ENCODE data around the gene MS4A3.
"Not testable (repeated sequence)": the region's sequence is repeated elsewhere in the genome, so short reads cannot be mapped to it uniquely, and the experiment has no call there.

DNA sequence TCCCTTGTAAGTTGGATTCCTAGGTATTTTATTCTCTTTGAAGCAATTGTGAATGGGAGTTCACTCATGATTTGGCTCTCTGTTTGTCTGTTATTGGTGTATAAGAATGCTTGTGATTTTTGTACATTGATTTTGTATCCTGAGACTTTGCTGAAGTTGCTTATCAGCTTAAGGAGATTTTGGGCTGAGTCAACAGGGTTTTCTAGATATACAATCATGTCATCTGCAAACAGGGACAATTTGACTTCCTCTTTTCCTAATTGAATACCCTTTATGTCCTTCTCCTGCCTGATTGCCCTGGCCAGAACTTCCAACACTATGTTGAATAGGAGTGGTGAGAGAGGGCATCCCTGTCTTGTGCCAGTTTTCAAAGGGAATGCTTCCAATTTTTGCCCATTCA is 6.0 kb upstream of the MS4A3 start:
- TF ChIP-seq, protein P1, sequence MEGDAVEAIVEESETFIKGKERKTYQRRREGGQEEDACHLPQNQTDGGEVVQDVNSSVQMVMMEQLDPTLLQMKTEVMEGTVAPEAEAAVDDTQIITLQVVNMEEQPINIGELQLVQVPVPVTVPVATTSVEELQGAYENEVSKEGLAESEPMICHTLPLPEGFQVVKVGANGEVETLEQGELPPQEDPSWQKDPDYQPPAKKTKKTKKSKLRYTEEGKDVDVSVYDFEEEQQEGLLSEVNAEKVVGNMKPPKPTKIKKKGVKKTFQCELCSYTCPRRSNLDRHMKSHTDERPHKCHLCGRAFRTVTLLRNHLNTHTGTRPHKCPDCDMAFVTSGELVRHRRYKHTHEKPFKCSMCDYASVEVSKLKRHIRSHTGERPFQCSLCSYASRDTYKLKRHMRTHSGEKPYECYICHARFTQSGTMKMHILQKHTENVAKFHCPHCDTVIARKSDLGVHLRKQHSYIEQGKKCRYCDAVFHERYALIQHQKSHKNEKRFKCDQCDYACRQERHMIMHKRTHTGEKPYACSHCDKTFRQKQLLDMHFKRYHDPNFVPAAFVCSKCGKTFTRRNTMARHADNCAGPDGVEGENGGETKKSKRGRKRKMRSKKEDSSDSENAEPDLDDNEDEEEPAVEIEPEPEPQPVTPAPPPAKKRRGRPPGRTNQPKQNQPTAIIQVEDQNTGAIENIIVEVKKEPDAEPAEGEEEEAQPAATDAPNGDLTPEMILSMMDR (tag by site-specific recombination; IDR thresholded peaks at IDR 0.05), result not testable (repeated sequence)
- not testable (repeated sequence) for TF ChIP-seq TCF7L2 (IDR thresholded peaks at IDR 0.05; ENCODE audit: borderline replicate concordance, low read depth, low read length); ZBTB8A (tag by site-specific recombination; IDR thresholded peaks at IDR 0.05); ZNF239 (tag by site-specific recombination; IDR thresholded peaks at IDR 0.05); ZBTB7A (tag by site-specific recombination; IDR thresholded peaks at IDR 0.05; ENCODE audit: low read depth); ZNF155 (tag by site-specific recombination; IDR thresholded peaks at IDR 0.05); ZNF561 (tag by site-specific recombination; IDR thresholded peaks at IDR 0.05; ENCODE audit: borderline replicate concordance); ZNF843 (tag by site-specific recombination; IDR thresholded peaks at IDR 0.05); ZNF707 (tag by site-specific recombination; IDR thresholded peaks at IDR 0.05)
- TF ChIP-seq, protein P2, sequence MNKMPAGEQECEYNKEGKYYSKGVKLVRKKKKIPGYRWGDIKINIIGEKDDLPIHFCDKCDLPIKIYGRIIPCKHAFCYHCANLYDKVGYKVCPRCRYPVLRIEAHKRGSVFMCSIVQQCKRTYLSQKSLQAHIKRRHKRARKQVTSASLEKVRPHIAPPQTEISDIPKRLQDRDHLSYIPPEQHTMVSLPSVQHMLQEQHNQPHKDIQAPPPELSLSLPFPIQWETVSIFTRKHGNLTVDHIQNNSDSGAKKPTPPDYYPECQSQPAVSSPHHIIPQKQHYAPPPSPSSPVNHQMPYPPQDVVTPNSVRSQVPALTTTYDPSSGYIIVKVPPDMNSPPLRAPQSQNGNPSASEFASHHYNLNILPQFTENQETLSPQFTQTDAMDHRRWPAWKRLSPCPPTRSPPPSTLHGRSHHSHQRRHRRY (tag by site-specific recombination; IDR thresholded peaks at IDR 0.05), result not testable (repeated sequence)
- TF ChIP-seq, protein P3, sequence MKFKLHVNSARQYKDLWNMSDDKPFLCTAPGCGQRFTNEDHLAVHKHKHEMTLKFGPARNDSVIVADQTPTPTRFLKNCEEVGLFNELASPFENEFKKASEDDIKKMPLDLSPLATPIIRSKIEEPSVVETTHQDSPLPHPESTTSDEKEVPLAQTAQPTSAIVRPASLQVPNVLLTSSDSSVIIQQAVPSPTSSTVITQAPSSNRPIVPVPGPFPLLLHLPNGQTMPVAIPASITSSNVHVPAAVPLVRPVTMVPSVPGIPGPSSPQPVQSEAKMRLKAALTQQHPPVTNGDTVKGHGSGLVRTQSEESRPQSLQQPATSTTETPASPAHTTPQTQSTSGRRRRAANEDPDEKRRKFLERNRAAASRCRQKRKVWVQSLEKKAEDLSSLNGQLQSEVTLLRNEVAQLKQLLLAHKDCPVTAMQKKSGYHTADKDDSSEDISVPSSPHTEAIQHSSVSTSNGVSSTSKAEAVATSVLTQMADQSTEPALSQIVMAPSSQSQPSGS (tag by site-specific recombination; IDR thresholded peaks at IDR 0.05; ENCODE audit: low read depth), result not testable (repeated sequence)
- TF ChIP-seq, protein P4, sequence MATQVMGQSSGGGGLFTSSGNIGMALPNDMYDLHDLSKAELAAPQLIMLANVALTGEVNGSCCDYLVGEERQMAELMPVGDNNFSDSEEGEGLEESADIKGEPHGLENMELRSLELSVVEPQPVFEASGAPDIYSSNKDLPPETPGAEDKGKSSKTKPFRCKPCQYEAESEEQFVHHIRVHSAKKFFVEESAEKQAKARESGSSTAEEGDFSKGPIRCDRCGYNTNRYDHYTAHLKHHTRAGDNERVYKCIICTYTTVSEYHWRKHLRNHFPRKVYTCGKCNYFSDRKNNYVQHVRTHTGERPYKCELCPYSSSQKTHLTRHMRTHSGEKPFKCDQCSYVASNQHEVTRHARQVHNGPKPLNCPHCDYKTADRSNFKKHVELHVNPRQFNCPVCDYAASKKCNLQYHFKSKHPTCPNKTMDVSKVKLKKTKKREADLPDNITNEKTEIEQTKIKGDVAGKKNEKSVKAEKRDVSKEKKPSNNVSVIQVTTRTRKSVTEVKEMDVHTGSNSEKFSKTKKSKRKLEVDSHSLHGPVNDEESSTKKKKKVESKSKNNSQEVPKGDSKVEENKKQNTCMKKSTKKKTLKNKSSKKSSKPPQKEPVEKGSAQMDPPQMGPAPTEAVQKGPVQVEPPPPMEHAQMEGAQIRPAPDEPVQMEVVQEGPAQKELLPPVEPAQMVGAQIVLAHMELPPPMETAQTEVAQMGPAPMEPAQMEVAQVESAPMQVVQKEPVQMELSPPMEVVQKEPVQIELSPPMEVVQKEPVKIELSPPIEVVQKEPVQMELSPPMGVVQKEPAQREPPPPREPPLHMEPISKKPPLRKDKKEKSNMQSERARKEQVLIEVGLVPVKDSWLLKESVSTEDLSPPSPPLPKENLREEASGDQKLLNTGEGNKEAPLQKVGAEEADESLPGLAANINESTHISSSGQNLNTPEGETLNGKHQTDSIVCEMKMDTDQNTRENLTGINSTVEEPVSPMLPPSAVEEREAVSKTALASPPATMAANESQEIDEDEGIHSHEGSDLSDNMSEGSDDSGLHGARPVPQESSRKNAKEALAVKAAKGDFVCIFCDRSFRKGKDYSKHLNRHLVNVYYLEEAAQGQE (tag by site-specific recombination; IDR thresholded peaks at IDR 0.05), result not testable (repeated sequence)
